H9 (cell line): ENCODE results near the gene FAM81B. TPM values are rescaled to one million over a fixed set of nuclear protein-coding genes. Genes with fewer than 3 reads are reported as not detected.

Experiments
- DNase-seq: peaks from one replicate; pipeline ENCODE4 v3.0.0-alpha.2; 2017
- H2AFZ ChIP-seq: one replicate; pipeline ENCODE4 v1.6.1; 2013; ENCODE audit warnings: mild to moderate bottlenecking, low read length, control low read depth, moderate library complexity
- H2AK5ac ChIP-seq: 2 replicates; pipeline ENCODE4 v1.6.1; 2013; ENCODE audit warnings: low read length, control low read depth, mixed read lengths; ENCODE audit not compliant: insufficient read length
- H2BK120ac ChIP-seq: one replicate; pipeline ENCODE4 v1.6.1; 2013; ENCODE audit warnings: low read depth, mild to moderate bottlenecking, low read length, control low read depth, inconsistent platforms; ENCODE audit not compliant: poor library complexity, severe bottlenecking
- H2BK12ac ChIP-seq: 2 replicates; pipeline ENCODE4 v1.6.1; 2013; ENCODE audit warnings: low read length, control low read depth, mixed read lengths, low read depth; ENCODE audit not compliant: insufficient read length
- H2BK15ac ChIP-seq: 2 replicates; pipeline ENCODE4 v1.6.1; 2013; ENCODE audit warnings: low read depth, low read length, control low read depth
- H2BK20ac ChIP-seq: one replicate; pipeline ENCODE4 v1.6.1; 2013; ENCODE audit warnings: low read depth, mild to moderate bottlenecking, low read length, control low read depth, inconsistent platforms; ENCODE audit not compliant: poor library complexity, severe bottlenecking
- H2BK5ac ChIP-seq: 2 replicates; pipeline ENCODE4 v1.6.1; 2013; ENCODE audit warnings: low read length, control low read depth, mixed read lengths; ENCODE audit not compliant: insufficient read length
- H3K14ac ChIP-seq: 2 replicates; pipeline ENCODE4 v1.6.1; 2013; ENCODE audit warnings: low read length, control low read depth; ENCODE audit not compliant: insufficient read depth
- H3K18ac ChIP-seq: 2 replicates; pipeline ENCODE4 v1.6.1; 2013; ENCODE audit warnings: low read depth, mild to moderate bottlenecking, mixed read lengths, low read length, control low read depth; ENCODE audit not compliant: insufficient read length
- H3K23ac ChIP-seq: 2 replicates; pipeline ENCODE4 v1.6.1; 2013; ENCODE audit warnings: low read length, control low read depth, mixed read lengths, low read depth; ENCODE audit not compliant: insufficient read length
- H3K23me2 ChIP-seq: 2 replicates; pipeline ENCODE4 v1.6.1; 2013; ENCODE audit warnings: low read depth, mild to moderate bottlenecking, mixed read lengths, low read length, control low read depth; ENCODE audit not compliant: insufficient read length, poor library complexity, severe bottlenecking
- H3K27ac ChIP-seq: 2 replicates; pipeline ENCODE4 v1.5.1; 2013; ENCODE audit warnings: low read length, control low read depth, mixed read lengths, low read depth; ENCODE audit not compliant: insufficient read length
- H3K27me3 ChIP-seq: 2 replicates; pipeline ENCODE4 v1.6.1; 2013; ENCODE audit warnings: low read length, control low read depth, inconsistent platforms; ENCODE audit not compliant: insufficient read depth
- H3K4ac ChIP-seq: 2 replicates; pipeline ENCODE4 v1.6.1; 2013; ENCODE audit warnings: low read depth, mild to moderate bottlenecking, control low read depth, inconsistent platforms, low read length, moderate library complexity
- H3K4me1 ChIP-seq: 2 replicates; pipeline ENCODE4 v1.6.1; 2013; ENCODE audit warnings: low read length, control low read depth, inconsistent platforms; ENCODE audit not compliant: insufficient read depth
- H3K4me2 ChIP-seq: 2 replicates; pipeline ENCODE4 v1.6.1; 2013; ENCODE audit warnings: low read length, control low read depth, mixed read lengths; ENCODE audit not compliant: insufficient read length, insufficient read depth
- H3K56ac ChIP-seq: 2 replicates; pipeline ENCODE4 v1.6.1; 2013; ENCODE audit warnings: low read depth, mild to moderate bottlenecking, mixed read lengths, low read length, control low read depth; ENCODE audit not compliant: insufficient read length
- H3K79me1 ChIP-seq: 2 replicates; pipeline ENCODE4 v1.6.1; 2013; ENCODE audit warnings: low read depth, mild to moderate bottlenecking, moderate library complexity, low read length, control low read depth, inconsistent platforms; ENCODE audit not compliant: insufficient read depth, poor library complexity, severe bottlenecking
- H3K79me2 ChIP-seq: 2 replicates; pipeline ENCODE4 v1.6.1; 2013; ENCODE audit warnings: low read length, control low read depth, inconsistent platforms; ENCODE audit not compliant: insufficient read depth
- H3K9ac ChIP-seq: 2 replicates; pipeline ENCODE4 v1.6.1; 2013; ENCODE audit warnings: low read length, control low read depth, mixed read lengths; ENCODE audit not compliant: insufficient read length; ENCODE audit errors: extremely low read depth
- H3K9me3 ChIP-seq: one replicate; pipeline ENCODE4 v1.6.1; 2013; ENCODE audit warnings: low read depth, low read length, inconsistent platforms; ENCODE audit not compliant: control insufficient read depth
- H3T11ph ChIP-seq: one replicate; pipeline ENCODE4 v1.6.1; 2013; ENCODE audit warnings: mild to moderate bottlenecking, low read length, control low read depth, inconsistent platforms
- H4K20me1 ChIP-seq: one replicate; pipeline ENCODE4 v1.6.1; 2013; ENCODE audit not compliant: control insufficient read depth, insufficient read length, insufficient read depth
- H4K5ac ChIP-seq: 2 replicates; pipeline ENCODE4 v1.6.1; 2013; ENCODE audit warnings: low read depth, mild to moderate bottlenecking, mixed read lengths, low read length, control low read depth; ENCODE audit not compliant: insufficient read length
- H4K8ac ChIP-seq: replicated peaks from 2 replicates; pipeline ENCODE4 v1.6.1; 2013; ENCODE audit warnings: low read length, control low read depth, mixed read lengths, low read depth; ENCODE audit not compliant: insufficient read length
- H4K91ac ChIP-seq: 2 replicates; pipeline ENCODE4 v1.6.1; 2013; ENCODE audit warnings: low read depth, mild to moderate bottlenecking, moderate library complexity, mixed read lengths, low read length, control low read depth; ENCODE audit not compliant: insufficient read length
- H3K27ac Mint-ChIP-seq, 3 experiments: 2 replicates in 2 of 3; 3 replicates in 1 of 3; pipeline ENCODE4 v1.8.0; 2020 to 2021; ENCODE audit warnings: mixed read lengths in 3 of 3, mild to moderate bottlenecking in 1 of 3, moderate library complexity in 1 of 3
- H3K27me3 Mint-ChIP-seq: 2 replicates; pipeline ENCODE4 v1.8.0; 2021; ENCODE audit warnings: low read depth, mild to moderate bottlenecking, moderate library complexity, mixed read lengths
- H3K36me3 Mint-ChIP-seq, 3 experiments: 2 replicates in 2 of 3; 3 replicates in 1 of 3; pipeline ENCODE4 v1.8.0; 2020 to 2021; ENCODE audit warnings: low read depth in 3 of 3, mixed read lengths in 3 of 3; ENCODE audit not compliant: insufficient read depth in 1 of 3
- H3K4me1 Mint-ChIP-seq, 2 experiments: 2 replicates each; pipeline ENCODE4 v1.8.0; 2020; ENCODE audit warnings: mixed read lengths in 2 of 2
- H3K4me3 Mint-ChIP-seq, 2 experiments: 2 replicates in 1 of 2; 3 replicates in 1 of 2; pipeline ENCODE4 v1.8.0; 2020 to 2021; ENCODE audit warnings: mild to moderate bottlenecking in 2 of 2, mixed read lengths in 2 of 2, moderate library complexity in 1 of 2
- H3K9me3 Mint-ChIP-seq, 2 experiments: 2 replicates in 1 of 2; 3 replicates in 1 of 2; pipeline ENCODE4 v1.8.0; 2020; ENCODE audit warnings: mild to moderate bottlenecking in 2 of 2, mixed read lengths in 2 of 2, moderate library complexity in 1 of 2
- CTCF ChIP-seq: fragments of 200-600 bp; sonication (generic); conservative IDR thresholded peaks from 3 replicates; pipeline ENCODE4 v1.8.0; 2021; ENCODE audit warnings: antibody characterized with exemption, mild to moderate bottlenecking
- WGBS: extraction: QIAGEN DNeasy Blood & Tissue Kit; methylation state at CpG from one replicate; pipeline ENCODE4 v1.1.7; 2013; ENCODE audit warnings: missing lambda C conversion rate, low lambda C conversion rate, mixed read lengths; ENCODE audit not compliant: insufficient read length; ENCODE audit errors: extremely low coverage; 5-methylcytosine and 5-hydroxymethylcytosine counted together
- total RNA-seq: library from RNA; stranded (reverse); gene quantifications from 2 replicates; pipeline ENCODE4 v1.2.1, GENCODE V29; 2021

Gene FAM81B
- total RNA-seq, 1 experiment from 2014 or later, result not detected

- Histone ChIP-seq H3K4me2 (no peak overlapping the region), H3K9me3 (no peaks in the 10 kb centered on the region), H2BK5ac (no peak overlapping the region), H3K56ac (no peak overlapping the region), H3K4ac (no peak overlapping the region), H2AFZ (no peak overlapping the region), H3K14ac (no peak overlapping the region), H3K27ac (no peak overlapping the region), H3K23ac (no peak overlapping the region), H3K27me3 (no peaks in the 10 kb centered on the region), H4K20me1 (no peaks in the 10 kb centered on the region), H3K23me2 (peaks cover 3% of the 10 kb centered on the region), H3K18ac (no peak overlapping the region), H3K79me2 (no peaks in the 10 kb centered on the region), H2BK120ac (no peak overlapping the region), H2BK20ac (no peak overlapping the region), H3K4me1 (no peaks in the 10 kb centered on the region; the same call in 1 of the 2 replicates), H2AK5ac (no peak overlapping the region), H4K91ac (no peak overlapping the region), H2BK15ac (no peak overlapping the region), H2BK12ac (no peak overlapping the region), H3K9ac (no peak overlapping the region), H4K8ac (no peak overlapping the region), H3T11ph (no peak overlapping the region), H4K5ac (no peak overlapping the region), H3K79me1 (no peaks in the 10 kb centered on the region)
- TF ChIP-seq CTCF, result no peak
- Mint-ChIP-seq H3K27ac (no peak overlapping the region; a peak in 1 of 7 replicates), H3K4me3 (no peak overlapping the region), H3K36me3 (peaks cover 0 to 4% (median 0%) of the 10 kb centered on the region in 3 experiments; a peak in 1 of 7 replicates), H3K9me3 (no peaks in the 10 kb centered on the region), H3K27me3 (no peaks in the 10 kb centered on the region; the same call in 1 of the 2 replicates), H3K4me1 (peaks cover 32 to 45% of the 10 kb centered on the region in 2 experiments)
- WGBS, result no CpG with 5 or more reads among the region's 2 CpGs
- no peak for DNase-seq
These were observed 54.3 kb downstream of the FAM81B start for GRCh38 chr5:95445442-95445841.
